GM12872 (cell line): ENCODE measurements around the gene MYL6B.
A peak's percentile ranks its signal among the peaks of the same experiment; 100 is the strongest.

Experiments used
- TF ChIP-seq, protein P1 (sequence below): IDR thresholded peaks from 3 replicates; pipeline ENCODE4 v1.5.1; 2011; ENCODE audit warnings: low read depth, mild to moderate bottlenecking, low read length, moderate library complexity; ENCODE audit not compliant: insufficient read depth

The MYL6B gene

DNA sequence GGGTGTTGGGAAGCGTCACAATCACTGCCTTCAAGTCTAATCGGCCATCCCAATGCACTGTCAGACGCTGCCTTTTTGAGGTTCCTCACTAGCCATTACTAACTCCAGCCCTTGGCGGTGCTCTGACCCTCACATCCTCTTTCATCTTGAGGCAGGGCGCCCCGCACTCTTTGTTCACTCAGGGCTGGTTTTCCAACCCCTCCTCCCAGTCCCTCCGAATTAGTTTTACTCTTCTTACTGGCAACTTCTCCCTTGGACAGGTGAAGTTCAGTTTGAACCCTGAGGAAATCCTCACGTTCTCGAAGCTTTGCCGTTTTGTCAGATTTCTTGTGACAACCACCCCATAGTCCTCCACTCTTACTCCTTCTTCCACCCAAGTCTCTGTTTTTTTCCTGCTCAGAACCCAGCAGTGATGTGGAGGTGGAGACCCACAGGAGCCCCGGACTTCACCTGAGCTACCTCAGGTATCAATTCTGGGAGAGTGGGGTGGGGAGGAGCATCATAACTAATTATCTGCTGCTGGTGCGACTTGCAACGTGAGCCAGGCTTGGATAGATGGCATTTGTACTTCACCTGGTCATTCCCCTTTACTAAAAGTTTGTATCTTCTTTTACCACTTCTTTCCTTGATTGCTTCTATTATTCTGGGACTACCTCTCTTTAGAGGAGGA lies 33.6 kb upstream of the MYL6B start:
- TF ChIP-seq, protein P1, sequence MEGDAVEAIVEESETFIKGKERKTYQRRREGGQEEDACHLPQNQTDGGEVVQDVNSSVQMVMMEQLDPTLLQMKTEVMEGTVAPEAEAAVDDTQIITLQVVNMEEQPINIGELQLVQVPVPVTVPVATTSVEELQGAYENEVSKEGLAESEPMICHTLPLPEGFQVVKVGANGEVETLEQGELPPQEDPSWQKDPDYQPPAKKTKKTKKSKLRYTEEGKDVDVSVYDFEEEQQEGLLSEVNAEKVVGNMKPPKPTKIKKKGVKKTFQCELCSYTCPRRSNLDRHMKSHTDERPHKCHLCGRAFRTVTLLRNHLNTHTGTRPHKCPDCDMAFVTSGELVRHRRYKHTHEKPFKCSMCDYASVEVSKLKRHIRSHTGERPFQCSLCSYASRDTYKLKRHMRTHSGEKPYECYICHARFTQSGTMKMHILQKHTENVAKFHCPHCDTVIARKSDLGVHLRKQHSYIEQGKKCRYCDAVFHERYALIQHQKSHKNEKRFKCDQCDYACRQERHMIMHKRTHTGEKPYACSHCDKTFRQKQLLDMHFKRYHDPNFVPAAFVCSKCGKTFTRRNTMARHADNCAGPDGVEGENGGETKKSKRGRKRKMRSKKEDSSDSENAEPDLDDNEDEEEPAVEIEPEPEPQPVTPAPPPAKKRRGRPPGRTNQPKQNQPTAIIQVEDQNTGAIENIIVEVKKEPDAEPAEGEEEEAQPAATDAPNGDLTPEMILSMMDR = no peak

DNA sequence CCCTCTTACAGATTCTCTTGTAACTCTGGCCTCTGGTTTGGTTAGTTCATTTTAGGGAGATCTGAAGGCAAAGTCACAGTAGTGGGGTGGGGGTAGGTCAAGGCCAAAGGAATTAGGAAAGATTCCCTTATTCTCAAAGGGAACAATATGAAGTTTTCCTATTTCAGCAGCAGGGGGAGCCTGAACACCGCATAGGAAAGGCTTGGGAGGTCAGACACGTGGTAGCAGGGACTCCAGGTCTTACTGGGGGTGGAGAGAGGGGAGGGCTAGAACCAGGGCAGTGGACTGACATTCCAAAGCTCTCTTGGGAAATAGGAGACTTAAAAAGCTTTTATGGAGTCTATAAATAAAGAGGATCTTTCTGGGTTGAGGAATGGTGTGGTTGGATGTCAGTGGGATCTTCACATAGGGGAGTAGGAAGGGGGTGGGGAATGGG lies 33.0 kb upstream of the MYL6B start:
- TF ChIP-seq, protein P1 = peak; percentile 70

DNA sequence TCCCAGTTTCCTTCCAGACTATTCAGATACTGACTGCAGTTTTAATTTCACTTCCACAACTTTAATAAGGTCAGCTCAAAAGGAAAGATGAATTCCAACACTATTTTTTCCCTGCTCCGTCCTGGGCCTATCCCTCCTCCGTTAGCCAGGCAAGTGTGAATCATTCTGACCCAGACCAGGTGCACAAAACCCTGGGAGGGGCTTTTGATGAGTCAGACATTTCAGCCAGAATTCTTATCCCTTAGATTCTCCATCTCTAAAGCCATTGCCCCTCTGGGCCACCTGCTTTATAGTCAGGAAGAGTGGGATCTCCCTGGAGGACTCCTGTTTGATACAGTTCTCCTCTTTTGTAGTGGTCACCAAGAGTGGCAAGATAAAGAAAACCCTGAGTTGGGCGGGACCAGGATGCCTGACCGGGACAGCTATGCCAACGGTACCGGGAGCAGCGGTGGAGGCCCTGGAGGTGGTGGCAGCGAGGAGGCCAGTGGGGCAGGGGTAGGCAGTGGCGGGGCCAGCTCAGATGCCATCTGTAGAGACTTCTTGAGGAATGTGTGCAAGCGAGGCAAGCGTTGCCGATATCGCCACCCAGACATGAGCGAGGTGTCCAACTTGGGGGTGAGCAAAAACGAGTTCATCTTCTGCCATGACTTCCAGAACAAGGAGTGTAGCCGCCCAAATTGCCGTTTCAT lies 32.1 kb upstream of the MYL6B start:
- TF ChIP-seq, protein P1 = no peak

DNA sequence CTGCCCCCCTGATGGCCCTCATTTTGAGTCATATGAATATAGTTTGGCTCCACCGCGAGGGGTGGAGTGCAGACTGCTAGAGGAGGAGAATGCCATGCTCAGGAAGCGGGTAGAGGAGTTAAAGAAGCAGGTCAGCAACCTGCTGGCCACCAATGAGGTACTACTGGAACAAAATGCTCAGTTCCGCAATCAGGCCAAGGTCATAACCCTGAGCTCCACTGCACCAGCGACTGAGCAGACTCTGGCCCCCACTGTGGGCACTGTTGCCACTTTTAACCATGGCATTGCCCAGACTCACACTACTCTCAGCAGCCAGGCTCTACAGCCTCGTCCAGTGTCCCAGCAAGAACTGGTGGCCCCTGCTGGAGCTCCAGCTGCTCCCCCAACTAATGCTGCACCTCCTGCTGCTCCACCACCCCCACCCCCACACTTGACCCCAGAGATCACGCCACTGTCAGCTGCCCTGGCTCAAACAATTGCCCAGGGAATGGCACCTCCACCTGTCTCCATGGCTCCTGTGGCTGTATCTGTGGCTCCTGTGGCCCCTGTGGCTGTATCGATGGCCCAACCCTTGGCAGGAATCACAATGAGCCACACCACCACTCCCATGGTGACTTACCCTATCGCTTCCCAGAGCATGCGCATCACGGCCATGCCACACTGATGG lies 31.1 kb upstream of the MYL6B start:
- TF ChIP-seq, protein P1 = no peak

DNA sequence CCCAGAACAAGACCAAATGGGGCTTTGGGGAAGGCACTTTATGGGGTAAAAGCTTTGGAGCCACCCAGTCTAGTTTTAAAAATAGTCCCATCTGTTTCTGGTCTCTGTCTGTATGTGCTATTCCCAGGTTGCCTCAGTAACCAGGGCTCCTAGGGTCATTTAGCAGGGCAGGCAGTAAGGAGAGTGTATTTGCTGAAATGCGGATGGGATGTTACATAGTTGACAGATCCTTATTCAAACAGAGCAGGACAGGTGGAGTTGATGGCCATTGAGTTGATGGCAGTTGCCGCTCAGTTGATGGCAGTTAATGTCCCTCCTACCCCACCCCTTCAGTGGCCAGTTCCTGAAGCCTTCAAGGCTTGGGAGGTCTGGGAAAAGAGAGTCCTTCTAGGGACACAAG lies 29.8 kb upstream of the MYL6B start:
- TF ChIP-seq, protein P1 = no peak

DNA sequence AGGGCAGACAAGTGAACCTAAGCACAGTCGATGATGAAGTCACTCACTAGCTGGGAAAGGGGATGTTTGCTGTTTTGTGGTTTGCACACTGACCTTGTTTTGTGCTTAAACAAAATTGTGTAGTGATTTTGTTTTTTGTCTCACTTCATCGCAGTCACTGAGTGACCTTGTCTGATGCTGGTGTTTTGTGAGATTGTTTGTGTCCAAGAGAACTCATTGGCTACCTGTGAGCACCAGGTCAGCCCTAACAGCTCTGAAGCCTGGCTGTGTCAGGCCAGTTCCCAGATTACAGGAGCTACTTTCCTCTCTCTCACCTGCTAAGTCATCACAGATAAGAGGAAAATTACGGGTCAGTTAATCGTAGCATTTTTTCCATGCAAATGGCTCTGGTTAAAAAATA lies 28.3 kb upstream of the MYL6B start:
- TF ChIP-seq, protein P1 = no peak

DNA sequence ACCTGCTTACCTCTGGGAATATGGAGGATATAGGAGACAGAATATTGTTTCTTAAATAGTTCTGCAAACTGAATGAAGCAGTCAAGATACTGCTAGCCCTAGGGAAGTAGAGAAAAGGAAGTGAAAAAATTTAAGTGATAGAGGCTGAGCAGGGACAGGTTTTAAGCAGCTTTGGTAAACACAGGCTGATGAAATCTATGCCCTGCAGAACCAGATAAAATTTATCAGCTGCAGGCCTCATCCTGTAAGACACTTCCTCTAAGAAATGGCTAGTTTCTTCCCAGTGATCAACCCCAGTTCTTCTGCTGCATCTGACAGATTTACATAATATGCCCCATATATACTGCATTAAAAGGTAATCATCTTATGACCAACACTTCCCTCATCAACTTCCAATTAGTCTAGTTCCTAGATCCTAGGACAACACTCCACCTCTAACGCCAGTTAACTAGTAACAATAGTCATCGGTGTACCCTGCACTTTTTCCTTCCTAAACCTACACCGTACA lies 25.6 kb upstream of the MYL6B start:
- TF ChIP-seq, protein P1 = no peak
